ENCODE measurements around the gene SEPHS2.

The SEPHS2 gene

GRCh38 chr16:30409125-30410060 is 36.3 kb downstream of the SEPHS2 start:
- TF ChIP-seq CTCF (IDR thresholded peaks at IDR 0.05; ENCODE audit: insufficient read depth, low read length, missing control alignments), result peak; percentile 96
- no peak overlapping the region for H3K4me3 ChIP-seq (ENCODE audit: low read depth, low read length)
- ChIA-PET CTCF (interaction anchor here (0.5 to 7.5 kb wide), 45 partner anchors 10 to 367 kb away, joined by 3 to 94 read pairs (median 3); partner anchors contain the start of genes CD2BP2, DCTPP1, FBRS and SEPHS2), POLR2A (interaction anchor here (0.6 to 1.0 kb wide), 5 partner anchors 8 to 249 kb away, joined by 3 to 7 read pairs (median 4); partner anchors contain the start of gene FBRS)
- peak; percentile 24 for DNase-seq (ENCODE audit: low read depth, low spot score)

- ChIA-PET POLR2A (interaction anchor here (0.6 to 1.4 kb wide), 3 partner anchors 10 to 37 kb away, joined by 3 to 11 read pairs (median 8); partner anchors contain the start of gene ZNF48), CTCF (interaction anchor here (0.7 to 7.5 kb wide), 16 partner anchors 9 to 376 kb away, joined by 3 to 94 read pairs (median 4); partner anchors contain the start of genes SEPHS2, TBX6, ZNF48 and ZNF747)
- H3K4me3 ChIP-seq (ENCODE audit: low read depth, low read length), result peak overlapping the region; percentile 76
- TF ChIP-seq CTCF (IDR thresholded peaks at IDR 0.05; ENCODE audit: insufficient read depth, low read length, missing control alignments), result no peak
- no peak for DNase-seq (ENCODE audit: low read depth, low spot score)
These were observed 37.7 kb downstream of the SEPHS2 start for GRCh38 chr16:30407804-30408534.

GRCh38 chr16:30407102-30407803 is 38.4 kb downstream of the SEPHS2 start, which contains the start of gene ZNF771:
ZNF771 (plus strand) TSS chr16:30407606; CDS start chr16:30408054, 448 bp downstream.
- ChIA-PET CTCF (interaction anchor here (0.8 to 7.5 kb wide), 16 partner anchors 8 to 375 kb away, joined by 3 to 94 read pairs (median 5); partner anchors contain the start of genes DCTPP1, TBX6 and ZNF48), POLR2A (interaction anchor here (0.6 to 1.4 kb wide), 4 partner anchors 8 to 36 kb away, joined by 3 to 11 read pairs (median 6); partner anchors contain the start of gene ZNF48)
- DNase-seq (ENCODE audit: low read depth, low spot score), result peak; percentile 17
- H3K4me3 ChIP-seq (ENCODE audit: low read depth, low read length), result peak within 1 kb of the TSS; percentile 76
- TF ChIP-seq CTCF (IDR thresholded peaks at IDR 0.05; ENCODE audit: insufficient read depth, low read length, missing control alignments), result no peak

GRCh38 chr16:30406795-30407101 is 38.9 kb downstream of the SEPHS2 start:
- peak overlapping the region; percentile 76 for H3K4me3 ChIP-seq (ENCODE audit: low read depth, low read length)
- DNase-seq (ENCODE audit: low read depth, low spot score), result no peak

More at GRCh38 chr16:30406795-30407101, 38.9 kb downstream of the SEPHS2 start:
- no peak for TF ChIP-seq CTCF (IDR thresholded peaks at IDR 0.05; ENCODE audit: insufficient read depth, low read length, missing control alignments)
- POLR2A ChIA-PET, result interaction anchor here (0.8 to 1.4 kb wide), 3 partner anchors 8 to 11 kb away, joined by 3 to 11 read pairs (median 8); partner anchors contain the start of gene ZNF48
- CTCF ChIA-PET, result interaction anchor here (0.8 to 7.5 kb wide), 10 partner anchors 9 to 375 kb away, joined by 3 to 94 read pairs (median 5); partner anchors contain the start of genes DCTPP1, TBX6 and ZNF48
